Left renal cortex interstitium (tissue), 4 donors: ENCODE measurements around the gene BCL7C. TPM values are rescaled to one million over a fixed set of nuclear protein-coding genes. Genes with fewer than 3 reads are reported as not detected.
A peak's percentile ranks its signal among the peaks of the same experiment; 100 is the strongest.

Source experiments
- DNase-seq, 4 donors: peaks; one replicate each; pipeline ENCODE4 v3.0.0-alpha.2; 2013; ENCODE audit warnings: low read depth in 4 of 4, low spot score in 2 of 4, missing footprints in 1 of 4
- polyA plus RNA-seq, 4 donors: library from polyadenylated mRNA; unstranded; fragments of 120-200 nt; gene quantifications; one replicate each; pipeline ENCODE4 v1.2.1, GENCODE V29; 2013; ENCODE audit not compliant: insufficient read length in 4 of 4

The BCL7C gene
- polyA plus RNA-seq, 4 donors = 38.4 to 57.2 (median 44.5) TPM

DNA sequence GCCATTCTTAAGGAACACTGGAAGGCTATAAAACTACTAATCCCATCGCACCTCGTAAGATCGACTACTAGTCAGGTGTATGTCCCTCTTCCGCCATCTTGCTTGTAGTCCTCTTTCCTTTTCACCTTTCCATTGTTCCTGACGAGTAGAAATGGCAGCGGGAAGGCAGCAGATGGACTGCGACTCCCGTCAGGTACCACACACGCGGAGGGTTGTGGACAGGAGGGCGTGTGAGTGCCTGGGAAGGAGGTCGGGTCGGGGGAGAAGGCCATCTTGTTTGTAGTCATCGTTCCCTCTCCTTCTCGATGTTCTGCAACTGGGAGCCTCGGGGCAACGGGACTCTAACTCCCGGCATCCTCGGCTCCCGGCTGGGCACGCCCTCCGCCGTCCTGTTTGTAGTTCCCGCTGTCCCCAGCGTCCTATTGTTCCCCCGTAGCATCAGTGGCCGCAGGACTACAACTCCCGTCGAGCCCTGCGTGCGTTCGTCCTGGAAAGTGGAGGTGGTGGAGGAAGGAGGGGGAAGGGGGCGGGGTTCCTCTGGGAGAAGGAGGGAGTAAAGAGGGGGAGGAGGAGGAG, 29.2 kb upstream of the BCL7C start:
- DNase-seq = peak; percentile 98 to 100 (median 100)

DNA sequence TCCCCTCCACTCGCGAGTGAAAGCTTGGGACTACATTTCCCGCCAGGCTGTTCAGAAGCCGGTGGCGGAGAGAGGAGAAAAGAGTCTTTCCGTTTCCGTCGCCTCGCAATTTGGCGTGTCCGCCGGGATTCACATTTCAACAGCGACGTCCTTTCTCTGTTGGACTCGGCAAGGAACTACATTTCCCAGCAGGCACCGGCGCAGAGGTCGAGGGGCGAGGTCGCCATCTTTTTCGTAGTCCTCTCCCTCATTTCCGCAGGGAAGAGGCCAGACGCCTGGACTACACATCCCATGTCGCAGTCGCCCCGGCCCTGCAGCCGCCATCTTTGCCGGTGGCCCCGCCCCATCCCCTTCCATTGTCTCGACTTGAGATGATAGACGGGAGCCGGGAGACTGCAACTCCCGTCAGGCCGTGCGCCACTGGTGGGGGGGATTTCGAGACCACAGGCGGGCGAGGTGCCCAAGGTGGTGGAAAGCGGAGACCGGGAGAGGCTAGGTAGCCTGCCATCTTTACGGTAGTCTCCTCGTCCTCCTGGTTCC, 28.6 kb upstream of the BCL7C start:
- peak; percentile 98 to 100 (median 99) for DNase-seq

DNA sequence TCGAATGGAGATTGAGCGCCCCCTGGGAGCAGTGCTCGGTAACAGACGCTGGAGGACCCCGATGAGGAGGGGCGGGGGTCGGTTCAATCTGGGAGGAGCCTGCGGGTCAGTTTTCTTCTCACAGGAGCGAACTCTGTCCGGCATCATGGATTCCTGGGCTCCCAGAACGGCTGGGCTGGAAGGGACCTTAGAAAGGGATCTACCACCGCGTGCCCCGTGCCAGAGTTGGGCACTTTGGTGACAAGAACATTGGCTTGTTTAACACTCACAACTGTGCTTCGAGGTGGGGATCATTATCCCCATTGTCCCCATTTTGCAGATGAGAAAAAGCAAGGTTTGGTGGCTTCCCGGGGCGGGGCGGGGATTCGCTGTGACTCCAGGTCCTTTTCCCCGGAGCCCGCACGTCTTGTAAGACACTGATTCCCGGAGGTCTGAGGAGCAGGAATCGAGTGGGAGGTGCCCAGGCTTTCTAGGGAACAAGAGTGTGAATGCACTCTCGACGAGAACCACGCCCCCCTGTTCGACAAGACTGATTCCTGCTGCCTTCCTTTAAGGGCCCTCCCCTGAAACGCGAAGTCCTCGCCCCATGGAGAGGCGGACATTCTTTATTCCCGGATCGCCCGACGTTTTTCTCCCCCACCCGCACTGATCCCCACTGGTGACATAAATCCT, 28.0 kb upstream of the BCL7C start:
- peak; percentile 91 to 97 (median 94) for DNase-seq

DNA sequence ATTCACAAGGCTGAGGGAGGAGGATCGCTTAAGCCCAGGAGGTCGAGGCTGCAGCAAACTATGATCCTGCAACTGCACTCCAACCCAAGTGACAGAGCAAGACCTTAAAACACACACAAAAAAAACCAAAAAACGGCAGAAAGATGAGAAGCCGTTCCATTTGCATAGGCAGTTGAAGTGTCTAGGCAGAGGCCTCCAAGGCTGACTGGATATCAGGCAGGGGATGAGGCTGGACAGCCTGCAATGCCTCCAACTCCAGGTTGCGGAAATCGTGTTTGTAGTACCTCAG, 27.5 kb upstream of the BCL7C start:
- no peak for DNase-seq

DNA sequence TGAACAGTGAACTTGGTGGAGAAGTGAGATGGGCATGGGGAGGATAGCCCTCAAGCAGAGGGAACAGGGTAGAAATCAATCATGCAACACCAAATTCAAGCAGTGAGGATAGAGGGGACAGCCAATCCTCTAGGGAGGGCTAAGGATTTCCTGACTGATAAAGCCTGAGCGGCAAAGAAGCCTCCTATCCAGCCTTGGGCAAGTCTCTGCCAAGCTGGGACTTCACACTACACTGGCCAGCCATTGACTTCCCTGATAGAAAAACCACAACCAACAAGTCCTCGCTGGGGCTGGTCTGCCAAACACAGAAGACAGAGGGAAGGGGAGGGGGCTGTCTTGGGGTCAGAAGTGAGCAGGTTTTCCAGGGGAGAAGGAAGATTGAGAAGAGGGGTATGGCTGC, 27.0 kb upstream of the BCL7C start:
- DNase-seq = no peak

DNA sequence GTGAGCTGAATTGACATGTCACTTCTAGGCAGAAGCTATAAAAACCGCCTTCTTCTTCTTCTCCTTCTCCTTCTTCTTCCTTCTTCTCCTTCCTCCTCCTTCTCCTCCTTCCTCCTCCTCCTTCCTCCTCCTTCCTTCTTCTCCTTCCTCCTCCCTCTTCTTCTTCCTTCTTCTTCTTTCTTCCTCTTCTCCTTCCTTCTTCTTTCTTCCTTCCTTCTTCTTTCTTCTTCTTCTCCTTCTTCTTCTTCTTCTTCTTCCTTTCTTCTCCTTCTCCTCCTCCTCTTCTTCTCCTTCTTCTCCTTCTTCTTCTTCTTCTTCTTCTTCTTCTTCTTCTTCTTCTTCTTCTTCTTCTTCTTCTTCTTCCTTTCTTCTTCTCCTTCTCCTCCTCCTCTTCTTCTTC, 24.7 kb upstream of the BCL7C start:
- no peak for DNase-seq

DNA sequence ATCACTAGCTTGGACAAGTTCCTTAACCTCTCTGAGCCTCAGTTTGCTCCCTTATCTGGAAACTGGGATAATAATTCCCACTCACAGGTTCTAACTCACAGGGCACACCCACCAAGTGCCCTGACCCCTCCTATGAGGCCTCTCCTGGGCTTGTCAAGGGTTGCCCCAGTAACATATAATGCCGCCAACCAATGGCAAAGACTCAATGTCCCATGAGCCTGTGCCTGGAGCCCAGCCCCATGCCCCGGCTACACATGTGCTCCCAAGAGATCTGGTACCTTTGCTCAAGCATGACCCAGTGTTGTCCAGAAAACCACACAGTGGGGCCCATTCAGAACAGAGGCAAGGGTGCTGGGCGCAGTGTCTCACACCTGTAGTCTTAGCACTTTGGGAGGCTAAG, 21.0 kb upstream of the BCL7C start:
- no peak for DNase-seq

DNA sequence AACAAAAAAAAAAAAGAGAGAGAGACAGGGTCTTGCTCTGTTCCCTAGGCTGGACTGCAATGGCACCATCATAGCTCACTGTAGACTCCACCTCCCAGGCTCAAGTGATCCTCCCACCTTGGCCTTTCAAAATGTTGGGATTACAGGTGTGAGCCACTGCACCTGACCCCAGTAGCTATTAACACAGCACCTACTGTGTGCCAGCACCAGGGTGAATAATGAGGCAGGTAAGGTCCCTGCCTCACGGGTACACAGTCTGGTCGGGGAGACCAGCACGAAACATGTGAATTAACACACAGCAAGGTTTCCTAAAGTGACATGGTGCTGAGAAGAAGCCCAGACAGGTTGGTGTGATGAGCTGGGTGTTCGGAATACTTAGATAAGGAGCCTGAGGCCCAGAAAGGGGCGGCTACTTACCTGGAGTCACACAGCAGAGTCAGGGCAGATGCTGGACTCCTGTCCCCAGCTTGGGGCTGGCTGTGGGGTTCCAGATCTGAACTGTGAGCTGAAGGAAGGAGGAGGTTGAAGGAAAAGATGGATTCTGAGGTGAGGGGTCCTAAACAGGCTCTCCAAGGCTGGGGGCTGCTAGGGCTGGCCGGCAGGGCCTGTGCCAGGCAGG, 19.0 kb upstream of the BCL7C start:
- no peak for DNase-seq

DNA sequence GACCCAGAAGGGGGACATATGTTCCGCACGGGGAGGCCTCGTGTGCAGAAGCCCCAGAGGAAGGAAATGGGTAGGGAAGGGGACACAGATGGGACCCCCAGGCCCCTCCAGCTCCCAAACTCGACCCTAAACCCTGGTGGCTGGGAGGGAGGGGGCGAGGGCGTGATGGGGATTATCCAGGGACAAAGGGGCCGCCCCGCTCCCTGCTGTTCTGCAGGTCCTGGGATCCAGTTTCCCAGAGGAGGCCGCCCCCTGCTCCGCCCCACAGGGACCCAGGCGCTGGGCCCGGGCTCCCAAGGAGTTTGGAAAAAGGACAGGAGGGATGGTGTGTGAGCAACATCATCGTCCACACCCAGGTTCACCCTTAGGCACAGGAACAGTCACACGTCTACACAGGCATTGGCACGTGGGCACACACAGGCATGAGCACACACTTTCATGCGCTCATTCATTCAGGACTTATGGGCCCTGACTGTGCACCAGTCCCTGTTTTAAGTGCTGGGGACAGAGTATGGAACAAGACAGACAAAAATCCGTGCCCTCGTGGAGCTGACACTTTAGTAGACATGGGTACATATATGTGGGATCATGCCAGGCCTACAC, 16.7 kb upstream of the BCL7C start:
- no peak for DNase-seq

DNA sequence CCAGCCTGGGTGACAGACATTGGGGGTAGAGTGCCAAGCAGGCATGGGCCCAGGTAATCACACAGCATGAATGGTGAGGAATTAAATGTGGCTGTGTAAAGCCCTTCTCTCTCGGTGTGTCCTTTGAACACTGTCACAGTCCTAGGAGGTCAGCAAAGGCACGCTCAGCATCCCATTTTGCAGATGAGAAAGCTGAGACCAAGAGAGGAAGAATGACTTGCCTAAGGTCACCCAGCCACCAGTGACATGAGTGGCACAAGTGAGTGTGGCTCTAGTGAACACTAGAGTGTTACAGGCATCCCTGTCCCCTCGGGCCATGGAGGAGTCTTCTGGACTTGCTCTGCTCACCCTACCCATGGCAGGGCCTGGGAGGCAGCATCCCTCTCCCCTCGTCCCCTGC, 13.2 kb upstream of the BCL7C start:
- no peak for DNase-seq

DNA sequence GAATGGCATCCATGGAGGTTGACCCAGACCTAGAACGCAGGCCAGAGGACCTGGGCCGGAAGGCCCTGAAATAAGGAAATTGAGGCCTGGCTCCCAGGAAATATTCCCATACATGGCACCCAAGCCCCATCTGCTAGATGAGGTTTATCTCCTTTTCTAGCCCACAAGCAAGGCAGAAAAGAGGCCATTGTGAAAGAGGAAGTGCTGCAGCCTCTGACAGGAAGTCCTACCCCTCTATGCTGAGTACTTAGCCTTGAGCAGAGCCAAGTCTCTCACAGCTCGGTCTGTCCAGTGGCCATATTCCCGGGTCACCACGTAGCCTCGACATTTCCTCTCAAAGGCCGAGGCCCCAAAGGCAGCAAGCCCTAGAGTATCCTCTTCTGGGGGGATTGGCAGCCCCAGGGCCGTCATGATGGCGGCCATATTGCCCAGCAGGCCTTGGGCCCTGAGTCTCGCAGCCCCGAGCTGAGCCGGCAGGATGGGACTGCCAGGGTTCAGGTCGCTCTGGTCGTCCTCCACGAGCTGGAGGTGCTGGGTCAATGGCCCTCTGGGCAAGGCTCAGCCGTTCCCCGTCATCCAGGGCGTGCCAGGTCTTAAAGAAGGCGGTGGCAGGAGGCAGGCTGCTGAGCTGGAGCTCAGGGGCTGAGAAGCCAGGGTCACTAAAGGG, 10.4 kb upstream of the BCL7C start:
- no peak for DNase-seq

DNA sequence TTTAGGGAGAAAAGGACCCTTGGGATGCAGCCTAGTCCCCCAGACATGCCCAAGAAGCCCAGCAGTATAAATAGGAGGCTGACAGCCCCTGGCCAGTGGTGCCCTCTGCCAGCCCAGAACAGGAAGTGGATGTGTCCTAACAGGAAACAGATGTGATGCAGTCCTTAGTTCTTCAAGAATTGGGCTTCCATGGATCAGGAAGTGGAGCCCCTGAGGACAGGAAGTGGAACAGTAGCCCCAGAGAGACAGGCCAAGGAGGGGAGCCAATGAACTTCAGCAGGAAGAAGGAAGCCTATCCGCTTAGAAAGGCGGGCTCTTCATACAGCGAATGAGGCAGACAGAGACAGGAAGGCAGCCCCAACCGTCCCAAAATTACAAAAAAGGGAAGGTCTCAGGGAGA, 9.7 kb upstream of the BCL7C start:
- DNase-seq = no peak

DNA sequence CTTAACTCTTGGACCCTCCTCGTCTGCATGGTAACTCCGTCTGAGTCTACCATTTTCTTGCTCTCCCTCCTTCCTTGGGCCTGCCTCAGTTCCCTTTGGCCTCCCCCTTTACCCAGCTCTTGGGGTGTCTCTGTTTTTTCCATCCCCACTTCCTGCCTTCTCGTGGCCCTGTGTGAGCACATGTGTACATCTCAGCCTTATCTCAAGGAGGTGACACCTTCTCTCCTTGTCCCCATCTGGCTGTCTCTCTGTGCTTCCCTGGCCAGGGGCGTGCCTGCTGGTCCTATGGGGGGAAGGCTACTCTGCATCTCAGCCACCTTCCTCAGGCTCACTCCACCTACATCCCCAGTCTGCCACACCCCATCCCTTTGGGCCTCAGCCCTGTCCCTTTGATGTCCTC, 9.1 kb upstream of the BCL7C start:
- no peak for DNase-seq

DNA sequence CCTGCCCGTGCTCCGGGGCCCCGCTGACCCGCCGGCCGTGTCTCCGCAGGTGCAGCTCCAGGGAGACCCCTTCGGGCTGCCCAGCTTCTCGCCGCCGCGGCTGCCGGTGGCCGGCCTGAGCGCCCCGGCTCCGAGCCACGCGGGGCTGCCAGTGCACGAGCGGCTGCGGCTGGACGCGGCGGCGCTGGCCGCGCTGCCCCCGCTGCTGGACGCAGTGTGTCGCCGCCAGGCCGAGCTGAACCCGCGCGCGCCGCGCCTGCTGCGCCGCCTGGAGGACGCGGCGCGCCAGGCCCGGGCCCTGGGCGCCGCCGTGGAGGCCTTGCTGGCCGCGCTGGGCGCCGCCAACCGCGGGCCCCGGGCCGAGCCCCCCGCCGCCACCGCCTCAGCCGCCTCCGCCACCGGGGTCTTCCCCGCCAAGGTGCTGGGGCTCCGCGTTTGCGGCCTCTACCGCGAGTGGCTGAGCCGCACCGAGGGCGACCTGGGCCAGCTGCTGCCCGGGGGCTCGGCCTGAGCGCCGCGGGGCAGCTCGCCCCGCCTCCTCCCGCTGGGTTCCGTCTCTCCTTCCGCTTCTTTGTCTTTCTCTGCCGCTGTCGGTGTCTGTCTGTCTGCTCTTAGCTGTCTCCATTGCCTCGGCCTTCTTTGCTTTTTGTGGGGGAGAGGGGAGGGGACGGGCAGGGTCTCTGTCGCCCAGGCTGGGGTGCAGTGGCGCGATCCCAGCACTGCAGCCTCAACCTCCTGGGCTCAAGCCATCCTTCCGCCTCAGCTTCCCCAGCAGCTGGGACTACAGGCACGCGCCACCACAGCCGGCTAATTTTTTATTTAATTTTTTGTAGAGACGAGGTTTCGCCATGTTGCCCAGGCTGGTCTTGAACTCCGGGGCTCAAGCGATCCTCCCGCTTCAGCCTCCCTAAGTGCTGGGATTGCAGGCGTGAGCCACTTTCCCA, 8.4 kb upstream of the BCL7C start:
- DNase-seq = peak in 2 of 4 donors; percentile 41 to 62

DNA sequence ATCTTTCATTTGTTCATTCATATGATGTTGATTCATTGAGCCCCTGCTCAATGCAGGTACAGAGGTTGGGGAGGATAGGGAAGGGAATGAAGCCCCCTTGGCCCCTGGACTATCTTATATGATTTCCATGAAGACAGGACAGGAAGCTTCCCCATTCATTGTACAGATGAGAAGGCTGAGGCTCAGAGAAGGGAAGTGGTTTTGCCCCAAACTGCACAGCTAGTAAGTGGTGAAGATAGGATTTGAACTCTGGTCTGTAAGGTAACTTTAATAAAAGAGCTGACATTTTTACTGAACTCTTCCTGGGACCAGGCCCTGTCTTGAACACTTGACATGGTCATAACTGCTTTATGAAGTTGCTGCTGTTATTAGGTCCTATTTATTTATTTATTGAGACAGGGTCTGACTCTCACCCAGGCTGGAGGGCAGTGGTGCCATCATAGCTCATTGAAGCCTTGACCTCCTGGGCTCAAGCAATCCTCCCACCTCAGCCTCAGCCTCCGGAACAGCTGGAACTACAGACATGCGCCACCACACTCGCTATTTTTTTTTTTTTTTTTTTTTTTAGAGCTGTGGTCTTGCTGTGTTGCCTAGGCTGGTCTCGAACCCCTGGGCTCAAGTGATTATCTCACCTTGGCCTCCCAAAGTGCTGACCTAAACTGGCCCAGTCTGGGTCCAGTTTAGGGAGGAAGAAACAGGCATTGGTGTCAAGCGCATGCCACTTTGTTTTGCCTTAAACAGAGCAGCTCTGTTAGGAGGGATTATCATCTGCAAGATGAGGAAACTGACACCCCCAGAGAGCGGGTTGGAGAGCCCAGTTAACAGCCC, 7.5 kb upstream of the BCL7C start:
- no peak for DNase-seq

DNA sequence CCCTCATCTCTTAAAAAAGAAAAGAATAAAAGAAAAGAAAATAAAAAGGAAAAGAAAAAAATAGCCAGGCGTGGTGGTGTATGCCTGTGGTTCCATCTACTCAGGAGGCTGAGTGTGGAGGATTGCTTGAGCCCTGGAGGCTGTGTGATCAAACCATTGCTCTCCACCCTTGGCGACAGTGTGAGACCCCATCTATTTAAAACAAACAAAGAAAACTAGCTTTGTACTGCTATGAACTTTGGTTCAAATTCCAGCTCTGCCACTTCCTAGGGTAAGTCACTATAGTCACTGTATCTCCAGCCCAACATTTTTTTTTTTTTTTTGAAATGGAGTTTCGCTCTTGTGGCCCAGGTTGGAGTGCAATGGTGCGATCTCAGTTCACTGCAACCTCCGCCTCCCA, 6.7 kb upstream of the BCL7C start:
- DNase-seq = no peak

DNA sequence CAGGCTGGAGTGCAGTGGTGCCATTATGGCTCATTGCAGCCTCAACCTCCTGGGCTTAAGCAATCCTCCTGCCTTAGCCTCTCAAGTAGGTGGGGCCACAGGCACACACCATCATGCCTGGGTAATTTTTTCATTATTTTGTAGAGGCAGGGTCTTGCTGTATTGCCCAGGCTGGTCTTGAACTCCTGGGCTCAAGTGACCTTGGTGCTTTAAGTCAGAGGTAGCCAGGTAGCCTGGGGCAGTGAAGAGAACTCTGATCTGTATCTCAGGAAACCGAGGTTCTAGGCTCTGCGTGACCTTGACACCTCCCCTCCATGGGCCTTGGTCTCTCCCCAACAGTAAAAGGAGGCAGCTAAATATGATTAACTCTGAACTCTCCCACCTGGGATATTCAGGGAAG, 5.9 kb upstream of the BCL7C start:
- DNase-seq = no peak

DNA sequence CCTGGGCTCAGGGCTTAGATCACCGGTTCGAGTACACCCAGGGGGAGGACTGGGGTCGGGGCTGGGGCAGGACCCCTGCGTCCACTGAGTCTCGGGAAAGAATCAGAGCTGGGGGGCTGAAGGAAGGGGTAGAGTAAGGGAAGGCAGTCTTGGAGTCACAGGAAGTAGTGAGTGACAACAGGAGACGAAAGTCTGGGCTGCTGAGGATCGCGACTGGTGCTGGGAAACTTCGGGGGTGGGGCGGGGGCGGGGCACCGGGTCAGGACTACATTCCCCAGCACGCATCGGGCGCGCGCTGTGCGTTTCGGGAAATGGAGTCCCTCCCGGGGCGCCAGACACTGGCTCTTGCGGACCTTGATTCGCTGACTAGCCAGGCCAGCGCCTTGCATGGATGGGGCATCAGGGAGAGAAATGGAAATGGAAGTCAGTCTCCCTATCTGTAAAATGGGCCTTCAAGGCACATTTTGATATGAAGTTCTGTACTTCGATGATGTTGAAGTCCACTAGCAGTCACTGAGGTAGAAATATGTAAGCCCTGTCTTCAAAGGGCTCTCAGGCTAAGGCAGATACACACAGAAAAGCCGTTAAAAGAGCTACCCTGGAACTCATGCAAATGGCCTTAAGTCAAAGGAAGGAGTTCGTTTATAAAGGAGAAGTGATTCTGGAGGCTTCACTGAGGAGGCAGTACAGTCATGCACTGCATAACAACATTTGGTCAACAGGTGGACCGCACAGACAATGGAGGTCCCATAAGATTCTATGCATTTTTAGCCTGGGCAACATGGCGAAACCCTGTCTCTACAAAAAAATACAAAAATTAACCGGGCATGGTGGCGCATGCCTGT, 3.2 kb upstream of the BCL7C start:
- DNase-seq = peak; percentile 72 to 83 (median 81)
